Neuronal stem cell (in vitro differentiated cells): ENCODE data around the gene TSNAX.

Source experiments
- DNase-seq: peaks from one replicate; pipeline ENCODE4 v3.0.0-alpha.2; 2013; ENCODE audit warnings: low spot score
- H2AFZ ChIP-seq: one replicate; pipeline ENCODE4 v1.6.1; 2013; ENCODE audit warnings: mild to moderate bottlenecking, low read length, inconsistent platforms
- H2AK5ac ChIP-seq: 2 replicates; pipeline ENCODE4 v1.6.1; 2013; ENCODE audit warnings: low read depth, mild to moderate bottlenecking, inconsistent platforms, low read length, moderate library complexity, mixed read lengths
- H2BK120ac ChIP-seq: 2 replicates; pipeline ENCODE4 v1.6.1; 2013; ENCODE audit warnings: low read depth, mild to moderate bottlenecking, inconsistent platforms, low read length, moderate library complexity, mixed read lengths
- H2BK12ac ChIP-seq: one replicate; pipeline ENCODE4 v1.6.1; 2013; ENCODE audit warnings: low read length, inconsistent platforms
- H2BK15ac ChIP-seq: 2 replicates; pipeline ENCODE4 v1.6.1; 2013; ENCODE audit warnings: mild to moderate bottlenecking, low read length, inconsistent platforms, mixed read lengths
- H2BK5ac ChIP-seq: one replicate; pipeline ENCODE4 v1.6.1; 2013; ENCODE audit warnings: inconsistent platforms, mild to moderate bottlenecking, low read length, moderate library complexity
- H3K14ac ChIP-seq: one replicate; pipeline ENCODE4 v1.6.1; 2013; ENCODE audit warnings: low read length, inconsistent platforms
- H3K18ac ChIP-seq: 2 replicates; pipeline ENCODE4 v1.6.1; 2013; ENCODE audit warnings: low read length, inconsistent platforms
- H3K23ac ChIP-seq: 2 replicates; pipeline ENCODE4 v1.6.1; 2013; ENCODE audit warnings: low read depth, mild to moderate bottlenecking, mixed read lengths, low read length, inconsistent platforms; ENCODE audit not compliant: poor library complexity
- H3K27ac ChIP-seq: replicated peaks from 3 replicates; pipeline ENCODE4 v1.5.1; 2013; ENCODE audit warnings: low read length, inconsistent platforms
- H3K27me3 ChIP-seq, 3 experiments: 2 replicates each; pipeline ENCODE4 v1.6.1; 2013; ENCODE audit warnings: low read length in 3 of 3, mild to moderate bottlenecking in 2 of 3, inconsistent platforms in 1 of 3, low read depth in 1 of 3, mixed read lengths in 1 of 3, moderate library complexity in 1 of 3; ENCODE audit not compliant: control insufficient read depth in 3 of 3, insufficient read depth in 3 of 3
- H3K36me3 ChIP-seq, 2 donors: replicated peaks in 1 of 2; 2 replicates each; pipeline ENCODE4 v1.6.1; 2013; ENCODE audit warnings: low read length in 2 of 2; ENCODE audit not compliant: control insufficient read depth in 2 of 2, insufficient read depth in 2 of 2
- H3K4ac ChIP-seq: 2 replicates; pipeline ENCODE4 v1.6.1; 2013; ENCODE audit warnings: inconsistent platforms, mild to moderate bottlenecking, low read length, moderate library complexity
- H3K4me1 ChIP-seq, 2 donors: 1 replicate in 1 of 2; 2 replicates in 1 of 2; pipeline ENCODE4 v1.6.1; 2013; ENCODE audit warnings: low read length in 2 of 2, low read depth in 1 of 2; ENCODE audit not compliant: control insufficient read depth in 2 of 2, insufficient read depth in 1 of 2
- H3K4me2 ChIP-seq: one replicate; pipeline ENCODE4 v1.6.1; 2013; ENCODE audit warnings: mild to moderate bottlenecking, low read length, inconsistent platforms; ENCODE audit not compliant: insufficient read depth, poor library complexity, severe bottlenecking
- H3K4me3 ChIP-seq, 2 donors: 2 replicates each; pipeline ENCODE4 v1.5.1; 2013; ENCODE audit warnings: low read length in 2 of 2, mild to moderate bottlenecking in 2 of 2, inconsistent platforms in 1 of 2, moderate library complexity in 1 of 2
- H3K79me1 ChIP-seq: one replicate; pipeline ENCODE4 v1.6.1; 2013; ENCODE audit warnings: low read depth, mild to moderate bottlenecking, inconsistent platforms, low read length, moderate library complexity
- H3K9ac ChIP-seq: one replicate; pipeline ENCODE4 v1.6.1; 2013; ENCODE audit warnings: mild to moderate bottlenecking, low read depth, low read length, inconsistent platforms; ENCODE audit not compliant: poor library complexity
- H3K9me3 ChIP-seq, 2 donors: replicated peaks in 1 of 2; 2 replicates each; pipeline versions ENCODE3 to v1.6.1; 2013; ENCODE audit warnings: low read length in 2 of 2, mild to moderate bottlenecking in 2 of 2, inconsistent platforms in 1 of 2, low read depth in 1 of 2, mixed read lengths in 1 of 2, moderate library complexity in 1 of 2; ENCODE audit not compliant: control insufficient read depth in 2 of 2, insufficient read depth in 1 of 2
- H4K8ac ChIP-seq: one replicate; pipeline ENCODE4 v1.6.1; 2013; ENCODE audit warnings: low read depth, mild to moderate bottlenecking, inconsistent platforms, low read length, moderate library complexity
- H4K91ac ChIP-seq: one replicate; pipeline ENCODE4 v1.6.1; 2013; ENCODE audit warnings: low read length, low read depth, mild to moderate bottlenecking, inconsistent platforms; ENCODE audit not compliant: poor library complexity
- WGBS, 2 donors: extraction: QIAGEN DNeasy Blood & Tissue Kit; methylation state at CpG; one replicate each; pipeline ENCODE4 v1.1.7; 2013; ENCODE audit warnings: missing lambda C conversion rate in 2 of 2, mixed read lengths in 1 of 2; ENCODE audit not compliant: insufficient read length in 2 of 2, insufficient replicate concordance in 1 of 2; ENCODE audit errors: extremely low coverage in 2 of 2; 5-methylcytosine and 5-hydroxymethylcytosine counted together

Gene TSNAX

GRCh38 chr1:231494439-231495110 lies 33.9 kb upstream of the TSNAX start:
- Histone ChIP-seq H3K79me1 (no peaks in the 10 kb centered on the region), H2AFZ (no peak overlapping the region), H3K4ac (no peak overlapping the region), H3K14ac (no peak overlapping the region), H2BK120ac (no peak overlapping the region), H2AK5ac (no peak overlapping the region), H3K27ac (no peak overlapping the region), H4K91ac (no peak overlapping the region), H4K8ac (no peak overlapping the region), H2BK15ac (no peak overlapping the region), H3K9ac (no peak overlapping the region), H3K4me2 (no peak overlapping the region), H3K4me3 (no peak overlapping the region), H3K23ac (no peak overlapping the region), H2BK12ac (no peak overlapping the region), H3K36me3 (no peaks in the 10 kb centered on the region), H3K9me3 (peaks cover 7 to 8% of the 10 kb centered on the region in 2 donors), H3K18ac (no peak overlapping the region), H3K27me3 (no peaks in the 10 kb centered on the region), H3K4me1 (no peaks in the 10 kb centered on the region), H2BK5ac (no peak overlapping the region)
- no CpG with 5 or more reads among the region's 1 CpG for WGBS, 2 donors
- no peak for DNase-seq

DNA sequence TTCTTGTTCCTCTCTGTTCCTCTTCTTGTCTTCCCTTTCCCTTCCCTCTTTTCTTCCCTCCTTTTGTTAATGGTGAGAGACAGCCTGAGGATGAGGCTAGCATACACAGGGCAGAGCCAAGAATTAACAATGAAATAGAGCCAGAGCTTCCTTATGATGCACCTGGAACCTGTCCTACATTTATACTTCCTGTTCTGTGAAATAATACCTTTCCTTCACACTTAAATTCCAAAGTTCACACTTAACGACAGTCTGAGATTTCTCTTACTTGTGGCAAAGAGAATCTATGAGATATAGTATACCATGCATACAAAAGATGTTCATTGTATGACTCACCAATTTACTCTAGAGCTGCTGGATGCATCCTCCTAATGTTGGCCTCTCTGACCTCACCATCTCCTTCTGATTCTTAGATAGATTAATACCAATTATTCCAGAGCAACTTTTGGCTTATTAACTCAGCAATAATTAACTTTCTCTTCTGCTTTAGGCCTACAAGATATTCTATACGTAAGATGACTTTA lies 30.8 kb upstream of the TSNAX start:
- no peaks in the 10 kb centered on the region for H3K27me3 ChIP-seq
- no peak overlapping the region for H2BK5ac ChIP-seq
- no peak overlapping the region for H4K91ac ChIP-seq
- H2AFZ ChIP-seq: no peak overlapping the region
- H3K27ac ChIP-seq: no peak overlapping the region
- no peak overlapping the region for H3K4ac ChIP-seq
- H3K23ac ChIP-seq: no peak overlapping the region
- peaks cover 7 to 11% of the 10 kb centered on the region in 2 donors for H3K9me3 ChIP-seq
- no peaks in the 10 kb centered on the region for H3K4me1 ChIP-seq
- no peak overlapping the region for H3K9ac ChIP-seq
- no peak overlapping the region for H3K14ac ChIP-seq
- no CpG with 5 or more reads among the region's 2 CpGs for WGBS, 2 donors
- H4K8ac ChIP-seq: no peak overlapping the region
- no peak overlapping the region for H3K18ac ChIP-seq
- H2BK120ac ChIP-seq: no peak overlapping the region
- no peak overlapping the region for H2AK5ac ChIP-seq
- no peak overlapping the region for H3K4me2 ChIP-seq
- H2BK15ac ChIP-seq: no peak overlapping the region
- H3K4me3 ChIP-seq: no peak overlapping the region
- no peak for DNase-seq
- no peaks in the 10 kb centered on the region for H3K79me1 ChIP-seq
- no peak overlapping the region for H2BK12ac ChIP-seq
- H3K36me3 ChIP-seq: no peaks in the 10 kb centered on the region

GRCh38 chr1:231499148-231499763 lies 29.2 kb upstream of the TSNAX start:
- no peak overlapping the region for H3K27ac ChIP-seq
- peaks cover 7 to 11% of the 10 kb centered on the region in 2 donors for H3K9me3 ChIP-seq
- no peak overlapping the region for H2BK120ac ChIP-seq
- H2BK12ac ChIP-seq: no peak overlapping the region
- H4K8ac ChIP-seq: no peak overlapping the region
- no peak overlapping the region for H3K18ac ChIP-seq
- H3K23ac ChIP-seq: no peak overlapping the region
- no peak overlapping the region for H2AFZ ChIP-seq
- H2BK5ac ChIP-seq: no peak overlapping the region
- no peak for DNase-seq
- H2AK5ac ChIP-seq: no peak overlapping the region
- no peaks in the 10 kb centered on the region for H3K4me1 ChIP-seq
- H2BK15ac ChIP-seq: no peak overlapping the region
- no peak overlapping the region for H3K4me2 ChIP-seq
- no peaks in the 10 kb centered on the region for H3K36me3 ChIP-seq
- H3K14ac ChIP-seq: no peak overlapping the region
- H3K9ac ChIP-seq: no peak overlapping the region
- no peak overlapping the region for H3K4me3 ChIP-seq
- no peaks in the 10 kb centered on the region for H3K27me3 ChIP-seq
- H3K79me1 ChIP-seq: no peaks in the 10 kb centered on the region
- WGBS, 2 donors: no CpG with 5 or more reads among the region's 3 CpGs
- no peak overlapping the region for H3K4ac ChIP-seq
- H4K91ac ChIP-seq: no peak overlapping the region

DNA sequence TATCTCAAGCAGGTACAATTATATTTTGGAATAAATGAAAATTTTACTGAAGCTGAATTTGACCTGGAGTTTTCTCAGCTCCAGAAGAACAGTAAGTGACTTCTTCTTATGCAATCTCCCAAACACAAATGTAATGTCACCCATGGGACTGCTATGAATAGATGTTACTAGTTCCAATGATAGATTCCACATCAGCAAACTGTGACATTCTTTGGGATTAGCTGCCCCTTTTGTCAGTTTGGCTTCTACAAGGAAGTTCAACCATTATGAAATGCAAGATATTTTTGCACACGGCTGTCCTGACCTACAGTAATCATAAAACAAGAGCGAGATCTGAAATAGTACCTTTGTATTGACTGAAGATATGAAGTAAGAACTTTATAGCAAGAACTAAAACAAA lies 27.8 kb upstream of the TSNAX start:
- no CpG with 5 or more reads among the region's 2 CpGs for WGBS, 2 donors
- Histone ChIP-seq H3K14ac (no peak overlapping the region), H3K4ac (no peak overlapping the region), H3K23ac (no peak overlapping the region), H3K4me3 (no peak overlapping the region), H4K8ac (no peak overlapping the region), H2BK15ac (no peak overlapping the region), H2AK5ac (no peak overlapping the region), H2BK5ac (no peak overlapping the region), H3K4me1 (no peaks in the 10 kb centered on the region), H3K9ac (no peak overlapping the region), H3K79me1 (no peaks in the 10 kb centered on the region), H3K9me3 (peaks cover 7 to 11% of the 10 kb centered on the region in 2 donors), H4K91ac (no peak overlapping the region), H3K27ac (no peak overlapping the region), H3K18ac (no peak overlapping the region), H2AFZ (no peak overlapping the region), H3K36me3 (no peaks in the 10 kb centered on the region), H3K27me3 (no peaks in the 10 kb centered on the region), H2BK12ac (no peak overlapping the region), H3K4me2 (no peak overlapping the region), H2BK120ac (no peak overlapping the region)
- DNase-seq: no peak
